Stimulated activated CD8-positive, alpha-beta memory T cell treated with anti-CD3 and anti-CD28 coated beads, Interleukin-7, amount 100 ng/mL, for 4 hours (primary cell): Measurements from ENCODE around the gene RIC8B.

Source experiments
- DNase-seq, 2 donors: peaks; one replicate each; pipeline ENCODE4 v3.0.0-alpha.2; 2020; ENCODE audit warnings: low read depth in 2 of 2

RIC8B gene

GRCh38 chr12:106801167-106801708 lies 26.8 kb downstream of the RIC8B start:
- DNase-seq, result no peak

- no peak for DNase-seq
Measured at GRCh38 chr12:106801830-106802533, 27.5 kb downstream of the RIC8B start.

GRCh38 chr12:106804668-106805067 lies 30.2 kb downstream of the RIC8B start:
- no peak for DNase-seq

- DNase-seq, result no peak
Measured at GRCh38 chr12:106814714-106815113, 40.2 kb downstream of the RIC8B start.

GRCh38 chr12:106815741-106816140 lies 41.3 kb downstream of the RIC8B start:
- no peak for DNase-seq

- DNase-seq, result no peak
Measured at GRCh38 chr12:106816231-106816630, 41.7 kb downstream of the RIC8B start.

- no peak for DNase-seq
Measured at GRCh38 chr12:106819991-106820390, 45.5 kb downstream of the RIC8B start.

- DNase-seq, result no peak
Measured at GRCh38 chr12:106831699-106832098, 57.2 kb downstream of the RIC8B start.

- no peak for DNase-seq
Measured at GRCh38 chr12:106837782-106838181, 63.3 kb downstream of the RIC8B start.

- no peak for DNase-seq
Measured at GRCh38 chr12:106839333-106839732, 64.9 kb downstream of the RIC8B start.

GRCh38 chr12:106840243-106840642 lies 65.8 kb downstream of the RIC8B start:
- DNase-seq, result no peak

- peak in 1 of 2 donors; percentile 4 for DNase-seq
Measured at GRCh38 chr12:106841510-106842302, 67.2 kb downstream of the RIC8B start.

- no peak for DNase-seq
Measured at GRCh38 chr12:106845902-106846301, 71.4 kb downstream of the RIC8B start.

- no peak for DNase-seq
Measured at GRCh38 chr12:106847861-106848260, 73.4 kb downstream of the RIC8B start.

- no peak for DNase-seq
Measured at GRCh38 chr12:106851306-106851705, 76.8 kb downstream of the RIC8B start.

GRCh38 chr12:106854723-106855122 lies 80.2 kb downstream of the RIC8B start:
- DNase-seq, result no peak

GRCh38 chr12:106855221-106855758 lies 80.8 kb downstream of the RIC8B start:
- no peak for DNase-seq

- no peak for DNase-seq
Measured at GRCh38 chr12:106861984-106862916, 87.8 kb downstream of the RIC8B start.

GRCh38 chr12:106863189-106863588 lies 88.7 kb downstream of the RIC8B start:
- DNase-seq, result no peak

- no peak for DNase-seq
Measured at GRCh38 chr12:106865683-106866082, 91.2 kb downstream of the RIC8B start.

- no peak for DNase-seq
Measured at GRCh38 chr12:106866426-106867080, 92.1 kb downstream of the RIC8B start.
